WERI-Rb-1 (cell line): ENCODE measurements around the gene SFXN3.
A peak's percentile ranks its signal among the peaks of the same experiment; 100 is the strongest.

ENCODE experiments used
- DNase-seq: peaks from one replicate; pipeline ENCODE4 v3.0.0-alpha.2; 2020
- H3K27ac ChIP-seq: fragments of 250-450 bp; sonication (Bioruptor Pico); 2 replicates; pipeline ENCODE4 v1.5.1; 2020; ENCODE audit warnings: mild to moderate bottlenecking, moderate library complexity
- H3K27me3 ChIP-seq: fragments of 250-450 bp; sonication (Bioruptor Pico); 2 replicates; pipeline ENCODE4 v1.5.1; 2021; ENCODE audit warnings: mild to moderate bottlenecking, low read depth, moderate library complexity; ENCODE audit not compliant: insufficient read depth, severe bottlenecking
- H3K36me3 ChIP-seq: fragments of 250-450 bp; sonication (Bioruptor Pico); 2 replicates; pipeline ENCODE4 v1.5.1; 2020; ENCODE audit warnings: mild to moderate bottlenecking, moderate library complexity
- H3K4me3 ChIP-seq: 2 replicates; pipeline ENCODE4 v1.5.1; 2011; ENCODE audit warnings: low read depth, mild to moderate bottlenecking, control low read depth, low read length
- H3K9me3 ChIP-seq: fragments of 250-450 bp; sonication (Bioruptor Pico); 2 replicates; pipeline ENCODE4 v1.5.1; 2021; ENCODE audit warnings: mild to moderate bottlenecking, moderate library complexity; ENCODE audit not compliant: severe bottlenecking
- CTCF ChIP-seq: IDR thresholded peaks from 2 replicates; pipeline ENCODE4 v1.5.1; 2011; ENCODE audit warnings: low read depth, mild to moderate bottlenecking, control low read depth, inconsistent platforms, low read length

Gene SFXN3

DNA sequence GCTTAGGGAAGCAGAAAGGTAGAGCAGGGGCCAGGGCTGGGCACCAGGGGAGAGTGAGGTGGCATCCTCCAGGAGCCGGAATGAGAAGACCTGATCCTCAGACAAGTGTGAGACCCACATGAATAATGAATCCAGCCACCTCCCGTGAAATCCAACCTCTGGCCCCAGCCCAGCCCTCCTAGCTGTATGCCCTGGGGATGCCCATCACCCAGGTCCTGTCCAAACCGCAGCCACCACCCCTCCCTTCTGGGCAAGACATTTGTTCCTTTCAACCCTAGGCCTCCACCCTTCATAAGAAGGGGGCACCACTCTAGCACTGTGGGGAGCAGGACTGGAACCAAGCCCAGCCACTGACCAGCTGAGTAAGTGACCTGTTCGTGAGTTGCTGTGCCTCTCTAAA lies 9.8 kb upstream of the SFXN3 start:
- no peak overlapping the region for H3K4me3 ChIP-seq
- no peaks in the 10 kb centered on the region for H3K9me3 ChIP-seq
- TF ChIP-seq CTCF: no peak
- H3K27me3 ChIP-seq: no peaks in the 10 kb centered on the region
- DNase-seq: no peak
- no peaks in the 10 kb centered on the region for H3K36me3 ChIP-seq
- no peak overlapping the region for H3K27ac ChIP-seq

DNA sequence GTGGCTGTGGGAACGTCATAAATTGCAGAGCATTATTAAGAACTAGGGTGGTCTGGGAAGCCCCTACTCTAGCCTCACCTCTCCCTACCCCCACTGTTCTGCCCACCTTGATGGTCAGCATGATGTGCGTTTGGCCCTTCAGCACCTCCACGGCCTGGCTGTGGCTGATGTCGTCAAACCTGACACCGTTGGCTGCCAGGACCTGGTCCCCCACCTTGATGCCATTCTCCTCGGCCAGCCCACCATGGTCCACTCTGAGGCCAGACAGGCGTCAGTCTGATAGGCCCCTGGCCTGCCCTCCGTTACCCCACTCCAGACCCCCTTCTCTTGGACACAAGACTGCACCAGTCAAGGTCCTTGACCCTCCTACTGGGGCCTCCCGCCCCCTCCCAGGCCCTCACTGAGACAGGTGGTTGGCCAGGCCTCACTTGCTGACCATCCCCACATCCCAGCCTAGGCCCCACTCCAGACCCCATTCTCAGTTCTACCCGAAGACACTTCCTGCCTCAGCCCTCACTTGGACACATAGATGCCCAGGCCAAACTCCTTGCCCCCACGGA lies 9.3 kb upstream of the SFXN3 start:
- no peak for TF ChIP-seq CTCF
- Histone ChIP-seq H3K27me3 (no peaks in the 10 kb centered on the region), H3K36me3 (no peaks in the 10 kb centered on the region), H3K27ac (no peak overlapping the region), H3K9me3 (no peaks in the 10 kb centered on the region), H3K4me3 (no peak overlapping the region)
- DNase-seq: no peak

DNA sequence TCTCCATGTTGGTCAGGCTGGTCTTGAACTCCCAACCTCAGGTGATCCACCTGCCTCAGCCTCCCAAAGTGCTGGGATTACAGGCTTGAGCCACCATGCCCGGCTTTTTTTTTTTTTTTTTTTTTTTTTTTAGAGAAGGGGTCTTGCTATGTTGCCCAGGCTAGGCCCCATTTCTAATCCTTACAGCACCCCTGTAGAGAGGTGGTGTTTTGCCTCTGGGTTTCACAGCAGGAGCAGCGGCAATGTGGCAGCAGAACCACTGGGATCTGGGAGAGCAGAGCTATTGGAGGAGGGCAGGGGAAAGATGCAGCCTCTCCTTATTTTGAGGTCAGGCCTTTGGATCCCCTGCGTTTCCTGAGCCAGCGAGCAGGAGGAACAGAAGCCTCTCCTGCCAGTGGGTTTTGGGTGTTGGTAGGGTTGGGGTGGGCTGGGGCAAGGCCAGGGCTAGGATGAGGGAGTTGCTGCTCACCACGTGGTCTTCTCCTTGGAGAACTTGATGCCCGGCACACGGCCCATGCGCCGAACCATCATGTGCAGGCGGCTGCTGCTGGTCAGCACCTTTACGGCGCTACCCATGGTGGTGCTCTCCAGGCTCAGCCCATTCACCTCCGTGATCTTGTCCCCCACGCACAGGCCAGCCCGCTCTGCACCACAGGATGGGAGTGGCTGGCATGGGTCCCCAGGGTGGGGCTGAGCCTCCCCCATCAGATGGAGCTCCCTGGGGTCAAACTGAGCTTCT lies 7.9 kb upstream of the SFXN3 start:
- no peak overlapping the region for H3K4me3 ChIP-seq
- no peaks in the 10 kb centered on the region for H3K9me3 ChIP-seq
- H3K27ac ChIP-seq: no peak overlapping the region
- no peaks in the 10 kb centered on the region for H3K27me3 ChIP-seq
- no peak for DNase-seq
- H3K36me3 ChIP-seq: no peaks in the 10 kb centered on the region
- no peak for TF ChIP-seq CTCF

DNA sequence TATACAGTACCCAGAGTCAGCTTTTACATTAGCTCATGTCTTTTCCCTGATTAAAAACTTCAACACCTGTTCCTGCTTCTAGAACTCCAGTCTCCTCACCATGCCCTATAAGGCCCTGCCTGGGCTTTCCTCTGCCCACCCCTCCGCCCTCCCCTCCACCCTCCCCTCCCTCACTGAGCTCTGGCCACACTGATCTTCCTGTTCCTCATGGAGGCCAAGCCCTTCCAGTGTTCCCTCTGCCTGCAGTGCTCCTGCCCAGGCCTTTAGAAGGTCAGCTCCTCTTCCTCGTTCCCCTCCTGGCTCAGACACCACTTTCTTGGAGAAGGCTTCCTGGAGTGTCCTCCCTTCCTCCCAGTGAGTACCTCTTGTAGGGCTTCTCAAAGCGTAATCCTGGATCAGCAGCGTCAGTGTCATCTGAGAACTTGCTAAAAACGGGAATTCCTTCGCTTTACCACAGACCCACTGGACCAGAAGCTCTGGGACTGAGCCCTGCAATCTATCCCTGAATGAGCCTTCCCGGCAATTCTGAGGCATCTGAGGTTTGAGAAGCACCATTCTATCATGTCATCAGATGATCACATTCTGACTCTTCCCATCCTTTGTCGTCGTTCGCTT lies 3.8 kb upstream of the SFXN3 start:
- no peak for TF ChIP-seq CTCF
- Histone ChIP-seq H3K4me3 (no peak overlapping the region), H3K9me3 (no peaks in the 10 kb centered on the region), H3K36me3 (no peaks in the 10 kb centered on the region), H3K27ac (peak overlapping the region; percentile 62), H3K27me3 (no peaks in the 10 kb centered on the region)
- no peak for DNase-seq

DNA sequence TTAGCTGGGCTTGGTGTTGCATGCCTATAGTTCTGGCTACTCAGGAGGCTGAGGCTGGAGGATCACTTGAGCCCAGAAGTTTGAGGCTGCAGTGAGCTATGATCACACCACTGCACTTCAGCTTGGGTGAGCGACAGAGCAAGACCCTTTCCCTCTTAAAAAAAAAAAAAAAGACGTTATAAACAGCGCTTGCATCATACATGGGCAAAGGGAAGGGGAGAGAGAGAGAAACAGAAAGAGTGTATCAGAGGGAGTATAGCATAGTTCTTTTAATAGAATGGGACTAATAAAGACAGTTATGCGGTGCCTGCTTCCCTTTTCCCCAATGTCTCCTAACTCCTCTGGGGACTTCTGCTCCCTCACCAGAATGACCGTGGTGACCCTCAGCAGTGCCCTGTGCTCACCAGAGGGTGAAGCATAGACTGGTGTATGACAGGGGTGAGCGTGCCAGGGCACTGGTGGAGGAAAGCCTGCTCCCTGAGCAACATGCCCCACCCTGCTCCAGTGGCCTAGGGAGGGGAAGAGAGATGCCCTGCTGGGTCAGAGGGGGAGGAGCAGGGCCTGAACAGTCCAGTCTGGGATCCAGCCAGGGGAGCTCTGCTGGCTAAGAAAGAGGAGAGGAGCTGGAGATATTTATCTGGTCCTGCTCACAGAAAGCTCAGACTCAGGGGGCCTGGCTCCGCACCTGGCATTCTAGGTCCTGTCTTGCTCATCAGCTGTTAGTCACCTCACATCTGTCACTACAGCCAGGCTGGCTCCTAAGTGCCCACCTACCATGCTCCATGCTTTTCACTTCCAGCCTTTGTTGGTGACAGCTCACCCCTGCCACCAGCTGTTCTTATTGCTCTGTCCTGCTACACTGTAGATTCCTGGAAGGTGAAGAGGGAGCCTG lies 2.3 kb upstream of the SFXN3 start:
- Histone ChIP-seq H3K4me3 (no peak overlapping the region), H3K9me3 (no peaks in the 10 kb centered on the region), H3K27ac (no peak overlapping the region), H3K27me3 (no peaks in the 10 kb centered on the region), H3K36me3 (no peaks in the 10 kb centered on the region)
- TF ChIP-seq CTCF: no peak
- DNase-seq: no peak
